Measurements from ENCODE around the gene INPP4B. TPM values are rescaled to one million over a fixed set of nuclear protein-coding genes. Genes with fewer than 3 reads are reported as not detected.

Gene INPP4B
- total and polyA plus RNA-seq, 2 of the 4 experiments (the other 2 are of a cell fraction): 1.8 to 14.0 TPM

DNA sequence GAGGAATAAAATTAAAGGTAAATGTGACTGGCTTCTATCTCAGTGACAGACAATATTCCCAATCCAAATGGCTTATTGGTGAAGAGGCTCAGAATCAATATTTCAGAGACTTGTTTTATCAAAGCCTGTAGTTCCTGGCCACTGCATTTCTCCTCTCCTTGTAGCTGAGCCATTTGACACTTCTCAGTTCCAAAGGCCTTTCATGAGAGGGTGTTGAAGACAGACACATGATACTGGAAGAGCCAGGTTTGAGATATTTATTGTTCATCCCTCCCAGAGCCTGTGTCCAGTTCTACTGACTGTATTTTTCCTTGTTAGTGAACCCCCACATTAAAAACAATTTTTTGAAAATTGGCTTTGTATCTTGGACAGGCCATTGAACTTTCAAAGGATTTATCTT is 12.9 kb upstream of the INPP4B start:
- CTCF ChIA-PET: no interaction called here
- Histone ChIP-seq H2AFZ (replicated peaks; ENCODE audit: low read length, poor library complexity) (no peak overlapping the region), H2AK9ac (replicated peaks; ENCODE audit: low read depth, low read length, poor library complexity) (no peak overlapping the region), H3K4me2 (ENCODE audit: low read depth, low read length) (no peak overlapping the region), H4K91ac (ENCODE audit: insufficient read depth, low read depth, low read length) (no peak overlapping the region), H3K4me3 (ENCODE audit: insufficient read depth, low read depth, low read length) (no peak overlapping the region), H3K9ac (ENCODE audit: low read depth, low read length) (no peak overlapping the region), H3K4ac (ENCODE audit: low read depth, low read length) (no peak overlapping the region), H3K18ac (ENCODE audit: low read depth, low read length) (no peak overlapping the region), H3K4me1 (ENCODE audit: control insufficient read depth, insufficient read depth, low read length) (peaks cover 7% of the 10 kb centered on the region), H3K56ac (ENCODE audit: extremely low read depth, insufficient read depth, low read length) (no peak overlapping the region), H3K9me3 (ENCODE audit: control insufficient read depth, insufficient read depth, low read length) (no peaks in the 10 kb centered on the region), H3K36me3 (ENCODE audit: control insufficient read depth, insufficient read depth, low read length) (no peaks in the 10 kb centered on the region), H3K79me1 (ENCODE audit: low read depth in 1 of 2, low read length in 2 of 2) (no peaks in the 10 kb centered on the region), H3K23ac (ENCODE audit: low read depth, low read length) (no peak overlapping the region), H3K14ac (replicated peaks; ENCODE audit: low read depth, low read length) (no peak overlapping the region), H4K5ac (ENCODE audit: low read depth, low read length) (no peak overlapping the region), H4K20me1 (ENCODE audit: insufficient read depth, low read length) (no peaks in the 10 kb centered on the region), H2BK5ac (ENCODE audit: low read depth, low read length, poor library complexity, severe bottlenecking) (no peak overlapping the region), H3K27me3 (ENCODE audit: control insufficient read depth, insufficient read depth, low read length) (no peaks in the 10 kb centered on the region), H2BK120ac (ENCODE audit: low read depth, low read length) (no peak overlapping the region), H3K9me1 (ENCODE audit: insufficient read depth, low read length) (no peaks in the 10 kb centered on the region), H3K27ac (ENCODE audit: insufficient read depth, low read length) (no peak overlapping the region), H2BK20ac (ENCODE audit: low read depth, low read length) (no peak overlapping the region), H2AK5ac (ENCODE audit: low read depth, low read length) (no peak overlapping the region), H2BK15ac (ENCODE audit: low read depth, low read length) (no peak overlapping the region), H4K8ac (ENCODE audit: low read depth in 2 of 2, low read length in 2 of 2) (no peak overlapping the region)
- no peak for DNase-seq
- in situ Hi-C loops (cut with MboI; ENCODE audit: low sequenced_read_pairs) (no loop called here), intact Hi-C loops (cut with micrococcal nuclease) (no loop called here), dilution Hi-C loops (cut with HindIII; ENCODE audit: low sequenced_read_pairs, unreplicated experiment) (no loop called here)
- POLR2A ChIA-PET (ENCODE audit: unreplicated experiment): no interaction called here
- BruUV-seq (replicated peaks): no TSS peak
- no peak for ATAC-seq (ENCODE audit: low read depth)
- TF ChIP-seq MAFK (IDR thresholded peaks at IDR 0.05; ENCODE audit: low read depth, low read length) (no peak), MXI1 (IDR thresholded peaks at IDR 0.05; ENCODE audit: borderline replicate concordance, low read depth, low read length) (no peak), FOS (IDR thresholded peaks at IDR 0.05; ENCODE audit: low read depth, low read length) (no peak), BHLHE40 (IDR thresholded peaks at IDR 0.05; ENCODE audit: low read depth, low read length) (no peak), MAZ (IDR thresholded peaks at IDR 0.05; ENCODE audit: borderline replicate concordance, low read depth, low read length) (no peak), SMC3 (IDR thresholded peaks at IDR 0.05; ENCODE audit: low read depth, low read length) (no peak), CHD1 (IDR thresholded peaks at IDR 0.05; ENCODE audit: low read depth, low read length) (no peak), RCOR1 (IDR thresholded peaks at IDR 0.05; ENCODE audit: insufficient replicate concordance, low read length) (no peak)
- TF ChIP-seq, protein P1, sequence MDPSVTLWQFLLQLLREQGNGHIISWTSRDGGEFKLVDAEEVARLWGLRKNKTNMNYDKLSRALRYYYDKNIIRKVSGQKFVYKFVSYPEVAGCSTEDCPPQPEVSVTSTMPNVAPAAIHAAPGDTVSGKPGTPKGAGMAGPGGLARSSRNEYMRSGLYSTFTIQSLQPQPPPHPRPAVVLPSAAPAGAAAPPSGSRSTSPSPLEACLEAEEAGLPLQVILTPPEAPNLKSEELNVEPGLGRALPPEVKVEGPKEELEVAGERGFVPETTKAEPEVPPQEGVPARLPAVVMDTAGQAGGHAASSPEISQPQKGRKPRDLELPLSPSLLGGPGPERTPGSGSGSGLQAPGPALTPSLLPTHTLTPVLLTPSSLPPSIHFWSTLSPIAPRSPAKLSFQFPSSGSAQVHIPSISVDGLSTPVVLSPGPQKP (IDR thresholded peaks at IDR 0.05; ENCODE audit: borderline replicate concordance, low read depth, low read length): no peak
- TF ChIP-seq, protein P2, sequence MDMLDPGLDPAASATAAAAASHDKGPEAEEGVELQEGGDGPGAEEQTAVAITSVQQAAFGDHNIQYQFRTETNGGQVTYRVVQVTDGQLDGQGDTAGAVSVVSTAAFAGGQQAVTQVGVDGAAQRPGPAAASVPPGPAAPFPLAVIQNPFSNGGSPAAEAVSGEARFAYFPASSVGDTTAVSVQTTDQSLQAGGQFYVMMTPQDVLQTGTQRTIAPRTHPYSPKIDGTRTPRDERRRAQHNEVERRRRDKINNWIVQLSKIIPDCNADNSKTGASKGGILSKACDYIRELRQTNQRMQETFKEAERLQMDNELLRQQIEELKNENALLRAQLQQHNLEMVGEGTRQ (IDR thresholded peaks at IDR 0.05; ENCODE audit: low read depth, low read length): no peak
- TF ChIP-seq, protein P3, sequence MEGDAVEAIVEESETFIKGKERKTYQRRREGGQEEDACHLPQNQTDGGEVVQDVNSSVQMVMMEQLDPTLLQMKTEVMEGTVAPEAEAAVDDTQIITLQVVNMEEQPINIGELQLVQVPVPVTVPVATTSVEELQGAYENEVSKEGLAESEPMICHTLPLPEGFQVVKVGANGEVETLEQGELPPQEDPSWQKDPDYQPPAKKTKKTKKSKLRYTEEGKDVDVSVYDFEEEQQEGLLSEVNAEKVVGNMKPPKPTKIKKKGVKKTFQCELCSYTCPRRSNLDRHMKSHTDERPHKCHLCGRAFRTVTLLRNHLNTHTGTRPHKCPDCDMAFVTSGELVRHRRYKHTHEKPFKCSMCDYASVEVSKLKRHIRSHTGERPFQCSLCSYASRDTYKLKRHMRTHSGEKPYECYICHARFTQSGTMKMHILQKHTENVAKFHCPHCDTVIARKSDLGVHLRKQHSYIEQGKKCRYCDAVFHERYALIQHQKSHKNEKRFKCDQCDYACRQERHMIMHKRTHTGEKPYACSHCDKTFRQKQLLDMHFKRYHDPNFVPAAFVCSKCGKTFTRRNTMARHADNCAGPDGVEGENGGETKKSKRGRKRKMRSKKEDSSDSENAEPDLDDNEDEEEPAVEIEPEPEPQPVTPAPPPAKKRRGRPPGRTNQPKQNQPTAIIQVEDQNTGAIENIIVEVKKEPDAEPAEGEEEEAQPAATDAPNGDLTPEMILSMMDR (conservative IDR thresholded peaks at IDR 0.05; ENCODE audit: low read depth, low read length): no peak
